Chondrocyte (in vitro differentiated cells): ENCODE data around the gene ZNF436. TPM values are rescaled to one million over a fixed set of nuclear protein-coding genes. Genes with fewer than 3 reads are reported as not detected.

Experiments
- DNase-seq: peaks from one replicate; pipeline ENCODE4 v3.0.0; 2021; ENCODE audit warnings: mixed read lengths, low spot score
- H3K27ac Mint-ChIP-seq: one replicate; pipeline ENCODE4 v1.8.0; 2021; ENCODE audit warnings: mild to moderate bottlenecking, moderate library complexity, mixed read lengths; ENCODE audit not compliant: unreplicated experiment
- H3K27me3 Mint-ChIP-seq: 2 replicates; pipeline ENCODE4 v1.8.0; 2021; ENCODE audit warnings: low read depth, mixed read lengths
- H3K36me3 Mint-ChIP-seq: 2 replicates; pipeline ENCODE4 v1.8.0; 2021; ENCODE audit warnings: low read depth, mixed read lengths
- H3K4me1 Mint-ChIP-seq: 2 replicates; pipeline ENCODE4 v1.8.0; 2021; ENCODE audit warnings: low read depth, mild to moderate bottlenecking, mixed read lengths
- H3K4me3 Mint-ChIP-seq: one replicate; pipeline ENCODE4 v1.8.0; 2021; ENCODE audit warnings: mild to moderate bottlenecking, moderate library complexity, mixed read lengths; ENCODE audit not compliant: unreplicated experiment
- H3K9me3 Mint-ChIP-seq: 2 replicates; pipeline ENCODE4 v1.8.0; 2021; ENCODE audit warnings: low read depth, mixed read lengths
- CTCF ChIP-seq: fragments of 200-600 bp; sonication (generic); IDR thresholded peaks from 2 replicates; pipeline ENCODE4 v1.5.0; 2021; ENCODE audit warnings: antibody characterized with exemption, mild to moderate bottlenecking, moderate library complexity
- long read RNA-seq: library from polyadenylated mRNA; stranded (forward); transcript quantifications from one replicate; pipeline ENCODE4 v2.0.0, GENCODE V29; 2021
- total RNA-seq: library from RNA; stranded (reverse); gene quantifications from 3 replicates; pipeline ENCODE4 v1.2.1, GENCODE V29; 2021

ZNF436 gene
- 17.0 to 18.6 TPM (median 17.4 TPM) in 3 replicates for total RNA-seq
- long read RNA-seq, full-length matches to known transcripts, result 16 of 20 reads
- long read RNA-seq, partial matches to known transcripts, result 1 of 20 reads
- long read RNA-seq, other reads (novel, unspliced or antisense), result 3 of 20 reads

- no peak for TF ChIP-seq CTCF
- peaks cover 26% of the 10 kb centered on the region for H3K36me3 Mint-ChIP-seq
- H3K27me3 Mint-ChIP-seq, result no peaks in the 10 kb centered on the region
- peaks cover 7% of the 10 kb centered on the region for H3K9me3 Mint-ChIP-seq
- H3K27ac Mint-ChIP-seq, result peak within 1 kb of the TSS; percentile 99
- peaks cover 46% of the 10 kb centered on the region for H3K4me1 Mint-ChIP-seq
- peak within 1 kb of the TSS; percentile 83 for H3K4me3 Mint-ChIP-seq
- no peak for DNase-seq
Measured at GRCh38 chr1:23369335-23370013, at the start of gene ZNF436. Gene ZNF436 (minus strand): TSS chr1:23369836. CDS start chr1:23368005, 1,831 bp downstream.

DNA sequence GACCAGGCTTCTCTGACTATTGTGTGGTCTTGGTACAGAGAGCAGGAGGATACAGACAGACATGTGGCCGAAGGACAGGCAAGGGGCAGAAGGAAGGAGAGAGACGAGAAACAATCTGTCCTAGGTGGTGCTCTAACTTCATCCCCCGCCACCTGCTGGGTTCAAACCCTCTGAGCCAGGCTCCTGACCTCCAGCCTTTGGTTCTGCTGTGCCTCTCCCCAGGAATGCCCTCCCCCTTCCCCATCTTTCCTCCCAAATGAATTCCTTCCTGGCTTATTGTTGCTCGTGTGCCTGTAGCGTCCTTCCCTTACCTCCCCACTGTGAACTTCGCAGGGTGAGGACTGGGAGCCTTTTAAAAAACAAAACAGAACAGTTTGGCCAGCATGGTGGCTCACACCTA is 49.5 kb upstream of the ZNF436 start:
- Mint-ChIP-seq H3K27ac (no peak overlapping the region), H3K36me3 (no peaks in the 10 kb centered on the region), H3K9me3 (no peaks in the 10 kb centered on the region), H3K4me1 (peaks cover 21% of the 10 kb centered on the region), H3K4me3 (no peak overlapping the region), H3K27me3 (no peaks in the 10 kb centered on the region)
- TF ChIP-seq CTCF, result no peak
- no peak for DNase-seq

DNA sequence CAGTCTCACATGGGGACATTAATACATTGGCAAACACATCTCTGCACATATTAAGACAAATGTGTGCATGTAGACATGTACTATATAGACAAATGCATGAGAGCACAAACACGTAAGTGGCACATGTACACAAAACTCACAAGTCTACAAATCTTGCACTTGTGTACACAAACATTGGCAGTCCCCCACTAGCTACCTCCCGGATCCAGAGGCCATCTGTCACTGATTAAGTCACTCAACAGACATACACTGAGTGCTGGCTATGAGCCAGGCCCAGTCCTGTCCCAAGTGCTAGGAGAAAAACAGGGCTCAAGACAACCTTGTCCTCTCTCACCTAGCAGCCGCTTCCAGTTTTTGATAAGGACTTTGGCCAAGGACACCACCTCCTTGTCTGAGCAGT is 47.9 kb upstream of the ZNF436 start:
- no peaks in the 10 kb centered on the region for H3K27me3 Mint-ChIP-seq
- no peaks in the 10 kb centered on the region for H3K9me3 Mint-ChIP-seq
- H3K4me1 Mint-ChIP-seq, result peaks cover 11% of the 10 kb centered on the region
- H3K27ac Mint-ChIP-seq, result no peak overlapping the region
- TF ChIP-seq CTCF, result no peak
- DNase-seq, result no peak
- no peaks in the 10 kb centered on the region for H3K36me3 Mint-ChIP-seq
- no peak overlapping the region for H3K4me3 Mint-ChIP-seq

GRCh38 chr1:23416964-23417363 is 47.3 kb upstream of the ZNF436 start:
- Mint-ChIP-seq H3K9me3 (no peaks in the 10 kb centered on the region), H3K4me1 (peaks cover 11% of the 10 kb centered on the region), H3K27ac (no peak overlapping the region), H3K27me3 (no peaks in the 10 kb centered on the region), H3K4me3 (no peak overlapping the region), H3K36me3 (no peaks in the 10 kb centered on the region)
- TF ChIP-seq CTCF, result no peak
- no peak for DNase-seq

DNA sequence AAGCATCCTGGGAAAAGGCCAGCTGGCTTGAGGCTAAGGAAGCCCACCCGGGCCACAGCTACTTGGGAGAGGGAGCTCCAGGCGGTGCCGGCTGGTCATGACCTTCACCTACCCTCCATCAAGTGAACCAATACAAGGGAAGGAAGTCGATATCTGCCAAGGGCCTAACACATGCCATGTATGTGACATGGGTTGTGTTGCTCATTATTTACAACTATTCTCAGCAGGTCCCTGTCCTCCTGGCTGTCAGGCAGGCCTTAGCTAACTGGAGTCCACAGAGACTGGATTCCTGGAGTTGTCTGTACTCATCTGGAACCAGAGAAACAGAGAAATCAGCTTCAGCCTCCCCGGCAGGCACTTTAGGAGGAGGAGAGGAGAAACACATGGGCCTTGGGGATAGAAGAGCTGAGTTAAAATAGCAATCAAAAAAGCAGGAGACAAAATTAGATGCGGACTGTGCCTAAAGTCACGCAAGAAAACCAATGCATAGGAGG is 39.2 kb upstream of the ZNF436 start:
- Mint-ChIP-seq H3K4me1 (peaks cover 34% of the 10 kb centered on the region), H3K27ac (no peak overlapping the region), H3K27me3 (no peaks in the 10 kb centered on the region), H3K36me3 (no peaks in the 10 kb centered on the region), H3K4me3 (no peak overlapping the region), H3K9me3 (no peaks in the 10 kb centered on the region)
- TF ChIP-seq CTCF, result no peak
- no peak for DNase-seq
